BJ (cell line): ENCODE data around the gene ALDH3B1. TPM values are rescaled to one million over a fixed set of nuclear protein-coding genes. Genes with fewer than 3 reads are reported as not detected.

Experiments
- CTCF ChIA-PET: fragments of 350-600 bp; formaldehyde crosslinking; extraction: SDS; loops from one replicate; lab custom pipeline; 2021; ENCODE audit warnings: antibody characterized with exemption, inconsistent platforms; lab: Yijun Ruan, JAX
- POLR2A ChIA-PET: fragments of 300-600 bp; sonication (Branson Sonifier 250); formaldehyde crosslinking; extraction: SDS; loops from one replicate; lab custom pipeline; 2021; ENCODE audit warnings: antibody characterized with exemption; lab: Charles Lee
- DNase-seq: peaks from one replicate; pipeline ENCODE4 v3.0.0-alpha.2; 2011; ENCODE audit warnings: low read depth
- H3K27me3 ChIP-seq: 2 replicates; pipeline ENCODE4 v1.6.0; 2011; ENCODE audit warnings: low read length; ENCODE audit not compliant: control insufficient read depth, insufficient read depth
- H3K36me3 ChIP-seq: 2 replicates; pipeline ENCODE4 v1.5.1; 2011; ENCODE audit warnings: low read length; ENCODE audit not compliant: control insufficient read depth, insufficient read depth
- H3K4me3 ChIP-seq: 2 replicates; pipeline ENCODE4 v1.5.1; 2011; ENCODE audit warnings: low read depth, mild to moderate bottlenecking, control low read depth, low read length
- CTCF ChIP-seq: IDR thresholded peaks from 2 replicates; pipeline ENCODE4 v1.5.1; 2011; ENCODE audit warnings: low read depth, mild to moderate bottlenecking, control low read depth, inconsistent platforms, low read length, moderate library complexity; ENCODE audit not compliant: insufficient read depth
- polyA plus RNA-seq: library from polyadenylated mRNA; depleted of rRNA; stranded (reverse); fragments of >200 nt; gene quantifications from 2 replicates; pipeline ENCODE4 v1.2.3, GENCODE V29; 2011

Gene ALDH3B1
- polyA plus RNA-seq, 1 experiment, result 74.2 TPM

GRCh38 chr11:68067991-68068390 lies 57.9 kb downstream of the ALDH3B1 start:
- POLR2A ChIA-PET, result no interaction called here
- CTCF ChIA-PET, result no interaction called here
- H3K36me3 ChIP-seq, result peaks cover 7% of the 10 kb centered on the region; the same call in 1 of the 2 replicates
- no peak overlapping the region for H3K4me3 ChIP-seq
- DNase-seq, result no peak
- no peak for TF ChIP-seq CTCF
- no peaks in the 10 kb centered on the region for H3K27me3 ChIP-seq

GRCh38 chr11:68071281-68072048 lies 61.3 kb downstream of the ALDH3B1 start:
- H3K27me3 ChIP-seq, result no peaks in the 10 kb centered on the region
- CTCF ChIA-PET, result interaction anchor here (0.9 kb wide), 1 partner anchor 50 kb away, joined by 3 read pairs; the partner anchor contains the start of gene CHKA
- POLR2A ChIA-PET, result no interaction called here
- H3K36me3 ChIP-seq, result peaks cover 6% of the 10 kb centered on the region; the same call in 1 of the 2 replicates
- DNase-seq, result no peak
- no peak for TF ChIP-seq CTCF
- no peak overlapping the region for H3K4me3 ChIP-seq

- H3K36me3 ChIP-seq, result peaks cover 5% of the 10 kb centered on the region; the same call in 1 of the 2 replicates
- ChIA-PET CTCF (no interaction called here), POLR2A (no interaction called here)
- no peak for DNase-seq
- no peak overlapping the region for H3K4me3 ChIP-seq
- TF ChIP-seq CTCF, result no peak
- no peaks in the 10 kb centered on the region for H3K27me3 ChIP-seq
These were observed 64.6 kb downstream of the ALDH3B1 start for GRCh38 chr11:68074584-68075352.

- Histone ChIP-seq H3K36me3 (peaks cover 5% of the 10 kb centered on the region; the same call in 1 of the 2 replicates), H3K4me3 (no peak overlapping the region), H3K27me3 (no peaks in the 10 kb centered on the region)
- CTCF ChIA-PET, result interaction anchor here (1.2 to 1.5 kb wide), 2 partner anchors 10 to 12 kb away, joined by 3 to 5 read pairs; no protein-coding TSS in a partner anchor
- TF ChIP-seq CTCF, result no peak
- POLR2A ChIA-PET, result no interaction called here
- no peak for DNase-seq
These were observed 66.4 kb downstream of the ALDH3B1 start for GRCh38 chr11:68076371-68077042.
